Stimulated activated CD4-positive, alpha-beta T cell treated with anti-CD3 and anti-CD28 coated beads, Interleukin-12 subunit alpha, Interleukin-12 subunit beta, amount 100 ng/mL, for 4 hours (primary cell): ENCODE measurements around the gene MAP7D1.
A peak's percentile ranks its signal among the peaks of the same experiment; 100 is the strongest.
"Not testable (repeated sequence)": the region's sequence is repeated elsewhere in the genome, so short reads cannot be mapped to it uniquely, and the experiment has no call there.

Experiments used
- DNase-seq: peaks from one replicate; pipeline ENCODE4 v3.0.0-alpha.2; 2020

Gene MAP7D1

DNA sequence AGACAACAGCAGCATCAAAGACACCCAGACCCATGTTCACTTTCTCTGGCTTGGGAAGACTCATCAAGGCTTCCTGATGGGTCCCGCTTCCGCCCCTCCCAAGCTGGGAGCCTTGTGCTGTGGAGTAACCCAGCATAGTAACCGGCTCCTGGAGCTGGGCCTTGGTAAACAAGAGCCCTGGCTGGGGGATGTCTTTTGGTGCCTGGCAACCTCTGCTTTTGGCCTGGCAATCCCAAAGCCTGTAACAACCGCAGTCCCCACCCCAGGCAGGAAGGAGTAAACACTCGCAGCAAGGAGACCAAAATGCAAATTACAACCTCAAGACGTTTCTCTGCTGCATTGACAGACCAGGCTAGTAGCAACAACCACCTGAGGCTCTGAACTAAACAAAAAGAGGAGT, 51.4 kb downstream of the MAP7D1 start:
- DNase-seq: no peak

DNA sequence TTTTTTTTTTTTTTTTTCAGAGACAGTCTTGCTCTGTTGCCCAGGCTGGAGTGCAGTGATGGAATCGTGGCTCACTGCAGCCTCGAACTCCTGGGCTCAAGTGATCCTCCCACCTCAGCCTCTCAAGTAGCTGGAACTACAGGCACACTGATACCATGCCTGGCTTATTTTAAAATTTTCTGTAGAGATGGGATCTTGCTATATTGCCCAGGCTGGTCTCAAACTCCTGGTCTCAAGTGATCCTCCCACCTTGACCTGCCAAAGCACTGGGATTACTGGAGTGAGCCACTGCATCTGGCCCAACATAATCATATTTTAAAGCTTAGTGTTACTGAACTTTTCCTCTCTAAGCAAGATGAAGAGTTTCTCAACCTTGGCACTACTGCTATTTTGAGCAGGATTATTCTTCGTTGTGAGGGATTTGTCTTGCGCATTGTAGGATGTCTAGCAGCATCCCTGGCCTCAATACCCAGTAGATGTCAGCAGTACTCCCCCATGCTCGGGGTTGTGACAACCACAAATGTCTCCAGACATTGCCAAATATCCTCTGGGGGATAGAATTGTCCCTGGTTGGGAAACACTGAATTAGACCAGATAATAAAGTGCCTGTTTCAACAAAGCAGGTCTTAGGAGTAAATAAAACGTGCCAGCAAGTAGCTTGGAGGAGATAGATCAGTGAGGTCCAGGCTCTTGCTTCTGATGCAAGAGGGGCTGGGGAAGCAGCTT, 53.2 kb downstream of the MAP7D1 start:
- no peak for DNase-seq

DNA sequence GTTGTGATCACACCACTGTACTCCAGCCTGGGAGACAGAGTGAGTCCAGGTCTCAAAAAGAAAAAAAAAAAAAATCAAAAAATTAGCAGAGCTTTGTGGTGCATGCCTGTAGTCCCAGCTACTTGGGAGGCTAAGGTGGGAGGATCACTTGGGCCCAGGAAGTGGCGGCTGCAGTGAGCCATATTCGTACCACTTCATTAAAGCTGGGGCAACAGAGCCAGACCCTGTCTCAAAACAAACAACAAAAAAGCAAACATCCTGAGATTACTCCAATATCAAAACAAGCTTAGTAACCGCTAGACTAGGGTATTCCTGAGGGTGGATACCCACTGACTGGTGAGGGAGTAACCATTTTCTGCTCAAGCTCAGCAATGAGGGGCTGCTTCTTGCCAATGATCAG, 55.3 kb downstream of the MAP7D1 start:
- DNase-seq: no peak

DNA sequence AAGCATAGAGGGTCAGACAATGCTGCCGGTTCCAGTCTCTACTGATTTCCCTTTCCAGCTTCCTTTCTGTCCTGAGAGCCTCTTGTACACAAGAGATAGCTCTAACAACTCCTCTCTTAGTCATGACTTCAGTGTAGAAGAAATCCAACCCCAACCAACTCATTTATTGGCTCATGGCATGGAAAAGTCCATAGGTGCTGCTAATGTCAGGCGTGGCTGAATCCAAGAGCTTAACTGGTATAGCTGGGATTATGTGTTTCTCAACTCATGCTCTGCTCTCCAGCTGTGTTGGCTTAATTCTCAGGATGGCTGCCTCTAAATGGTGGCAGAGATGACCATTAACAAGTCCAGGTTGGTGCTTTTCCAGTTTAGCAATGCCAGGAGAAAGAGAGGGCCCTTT, 55.9 kb downstream of the MAP7D1 start:
- no peak for DNase-seq

DNA sequence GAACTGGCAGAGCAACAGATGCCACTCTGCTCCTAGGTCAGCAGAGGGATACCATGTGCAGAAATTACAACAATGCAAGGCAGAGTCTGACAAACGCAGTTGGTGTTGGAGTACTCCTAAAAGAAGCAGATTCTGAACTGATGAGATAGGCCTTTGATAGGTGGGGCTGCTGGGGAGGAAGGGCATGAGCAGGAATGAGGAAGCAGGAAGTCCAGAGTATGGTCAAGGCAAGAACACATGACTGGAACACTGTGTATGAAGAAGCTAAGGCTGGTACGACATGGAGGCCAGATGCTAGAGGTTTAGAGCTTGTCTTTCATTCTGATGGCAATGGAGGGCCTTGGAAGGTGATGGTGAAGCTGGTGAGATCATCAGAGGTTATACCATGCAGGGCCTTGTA, 56.8 kb downstream of the MAP7D1 start:
- no peak for DNase-seq

DNA sequence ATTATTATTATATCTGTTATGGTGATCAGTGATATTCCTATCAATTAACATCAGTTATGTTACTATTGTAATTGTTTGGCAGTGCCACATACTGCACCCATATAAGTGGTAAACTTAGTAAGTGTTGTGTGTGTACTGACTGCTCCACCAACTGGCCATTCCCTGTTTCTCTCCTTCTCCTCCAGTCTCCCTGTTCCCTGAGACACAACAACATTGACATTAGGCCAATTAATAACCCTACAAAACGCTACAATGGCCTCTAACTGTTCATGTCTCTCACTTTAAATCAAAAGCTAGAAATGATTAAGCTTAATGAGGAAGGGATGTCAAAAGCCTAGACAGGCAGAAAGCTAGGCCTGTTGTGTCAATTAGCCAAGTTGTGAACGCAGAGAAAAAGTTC, 61.7 kb downstream of the MAP7D1 start:
- DNase-seq: no peak

DNA sequence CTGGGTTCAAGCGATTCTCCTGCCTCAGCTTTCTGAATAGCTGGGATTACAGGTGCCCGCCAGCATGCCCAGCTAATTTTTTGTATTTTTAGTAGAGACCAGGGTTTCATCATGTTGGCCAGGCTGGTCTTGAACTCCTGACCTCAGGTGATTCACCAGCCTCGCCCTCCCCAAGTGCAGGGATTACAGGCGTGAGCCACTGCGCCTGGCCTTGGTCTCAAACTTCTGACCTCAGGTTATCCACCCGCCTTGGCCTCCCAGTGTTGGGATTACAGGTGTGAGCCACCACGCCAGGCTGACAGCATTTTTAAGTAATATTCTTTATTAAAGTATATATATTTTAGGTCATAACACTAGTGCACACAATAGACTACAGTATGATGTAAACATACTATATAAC, 65.9 kb downstream of the MAP7D1 start:
- DNase-seq: not testable (repeated sequence)

DNA sequence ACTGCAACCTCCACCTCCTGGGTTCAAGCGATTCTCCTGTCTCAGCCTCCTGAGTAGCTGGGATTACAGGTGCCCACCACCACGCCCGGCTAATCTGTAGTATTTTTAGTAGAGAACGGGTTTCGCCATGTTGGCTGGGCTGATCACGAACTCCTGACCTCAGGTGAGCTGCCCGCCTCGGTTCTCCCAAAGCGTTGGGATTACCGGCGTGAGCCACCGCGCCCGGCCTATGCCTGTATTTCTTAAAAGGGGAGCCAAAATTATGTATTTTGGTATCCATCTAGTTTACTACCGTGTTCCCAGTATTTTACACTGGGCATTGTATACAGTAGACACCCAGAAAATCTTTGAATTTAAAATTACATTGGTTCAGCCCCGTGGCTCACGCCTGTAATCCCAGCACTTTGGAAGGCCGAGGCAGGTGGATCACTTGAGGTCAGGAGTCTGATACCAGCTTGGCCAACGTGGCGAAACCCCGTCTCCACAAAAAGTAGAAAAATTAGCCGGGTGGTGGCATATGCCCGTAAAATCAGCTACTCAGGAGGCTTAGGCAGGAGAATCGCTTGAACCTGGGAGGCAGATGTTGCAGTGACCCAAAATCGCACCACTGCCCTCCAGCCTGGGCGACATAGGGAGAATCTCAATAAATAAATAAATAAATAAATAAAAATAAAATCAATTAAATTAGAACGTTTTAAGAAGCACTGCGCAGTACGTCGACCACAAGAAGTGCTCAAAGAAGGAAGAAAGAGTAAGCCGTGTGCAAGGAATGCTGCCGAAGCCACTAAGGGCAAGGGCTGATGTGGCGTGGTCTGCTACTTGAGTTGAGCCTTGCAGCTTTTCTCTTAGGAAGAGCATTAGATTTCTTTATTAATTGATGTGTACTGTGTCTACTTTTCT, 66.8 kb downstream of the MAP7D1 start:
- no peak for DNase-seq

DNA sequence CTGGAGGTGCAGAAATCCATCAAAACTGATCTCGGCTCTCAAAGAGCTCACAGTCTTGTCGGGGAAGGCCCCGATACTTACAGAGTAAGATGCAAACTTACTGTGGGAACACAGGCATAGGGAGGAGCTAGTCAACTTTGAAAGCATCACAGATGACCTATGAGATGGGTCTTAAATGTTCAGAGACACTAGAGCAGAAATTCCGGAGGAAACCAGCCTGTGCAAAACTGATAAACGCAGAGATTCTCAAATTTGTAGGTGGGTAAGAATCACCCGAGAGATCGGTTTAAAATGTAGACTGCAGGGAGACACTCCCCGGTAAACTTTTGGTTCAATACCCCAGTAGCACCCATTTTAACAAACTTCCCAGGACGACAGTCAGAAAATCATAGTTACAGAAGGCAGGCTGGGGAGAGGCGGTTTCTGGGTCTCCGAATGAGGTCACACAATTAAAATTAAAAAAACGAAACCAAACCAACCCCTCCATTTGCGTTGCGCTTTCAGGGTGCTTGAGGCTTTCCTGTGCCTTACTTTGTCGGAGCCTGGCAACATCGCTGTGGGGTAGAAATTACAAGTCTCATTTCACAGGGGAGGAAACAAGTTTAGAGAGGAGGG, 67.5 kb downstream of the MAP7D1 start:
- no peak for DNase-seq

DNA sequence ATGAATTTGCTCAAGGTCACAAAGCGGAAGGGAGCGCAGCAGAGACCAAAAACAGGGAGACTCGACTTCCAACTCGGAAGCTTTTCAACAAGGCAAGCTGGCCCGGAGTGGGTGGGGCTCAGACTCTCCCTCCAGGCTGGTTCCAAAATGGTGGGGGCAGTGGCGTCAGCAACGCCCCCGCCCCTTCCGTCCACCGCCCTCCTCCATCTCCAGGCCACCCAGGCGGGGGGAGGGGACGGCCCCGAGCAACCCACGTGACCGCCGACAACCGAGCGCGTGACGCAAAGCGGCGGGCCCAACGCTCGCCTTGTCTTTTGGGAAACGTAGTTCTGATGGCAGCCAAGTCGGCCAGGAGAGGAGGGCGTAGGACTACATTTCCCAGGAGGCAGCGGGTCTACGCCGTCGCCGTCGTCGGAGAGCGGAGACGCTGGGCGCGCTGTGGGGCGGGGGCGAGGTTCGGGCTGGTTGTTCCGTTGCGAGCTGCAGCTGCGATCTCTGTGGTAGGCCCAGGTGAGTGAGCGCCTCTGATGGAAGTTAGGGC, 68.1 kb downstream of the MAP7D1 start, which contains the start of gene THRAP3:
TSS of gene THRAP3 (plus strand) at position 448 of the 541 bp plus-strand sequence. CDS start 58,121 bp downstream, outside the sequence.
- DNase-seq: peak; percentile 98

DNA sequence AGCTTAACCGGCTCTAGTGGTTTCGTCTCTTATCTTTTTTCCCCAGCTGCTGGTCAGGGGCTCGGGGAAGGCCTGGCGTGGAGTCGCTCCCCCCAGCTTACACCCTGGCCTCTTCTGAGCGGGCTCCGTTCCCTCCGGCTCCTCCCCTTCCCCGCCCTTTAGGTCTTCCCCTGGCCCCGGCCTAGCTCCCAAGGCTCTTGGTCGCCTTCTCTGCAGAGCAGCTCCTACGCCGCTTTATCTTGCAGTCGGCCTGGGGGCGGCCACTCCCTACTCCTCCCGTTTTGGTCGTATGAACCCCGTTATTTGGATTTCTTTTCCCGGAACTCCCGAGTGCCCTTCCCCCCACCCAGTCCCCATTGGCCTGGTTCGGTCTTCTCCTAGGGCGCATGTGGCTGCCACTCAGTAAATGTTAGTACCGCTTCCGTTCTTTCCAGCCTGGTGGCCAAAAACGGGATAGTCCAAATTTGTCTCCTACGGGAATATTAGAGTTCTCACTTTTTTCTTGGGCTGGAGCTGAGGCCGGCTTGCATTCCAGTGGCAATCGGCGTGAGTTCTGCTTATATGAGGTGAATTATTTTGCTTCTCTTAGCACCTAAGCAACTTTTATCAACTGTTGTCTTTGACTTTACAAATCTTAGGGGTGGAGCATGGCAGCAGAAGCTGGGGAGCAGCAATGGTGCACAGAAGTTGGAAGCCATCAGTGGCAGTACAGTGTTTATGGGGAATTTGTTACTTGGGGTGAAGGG, 68.8 kb downstream of the MAP7D1 start:
- DNase-seq: peak; percentile 73

DNA sequence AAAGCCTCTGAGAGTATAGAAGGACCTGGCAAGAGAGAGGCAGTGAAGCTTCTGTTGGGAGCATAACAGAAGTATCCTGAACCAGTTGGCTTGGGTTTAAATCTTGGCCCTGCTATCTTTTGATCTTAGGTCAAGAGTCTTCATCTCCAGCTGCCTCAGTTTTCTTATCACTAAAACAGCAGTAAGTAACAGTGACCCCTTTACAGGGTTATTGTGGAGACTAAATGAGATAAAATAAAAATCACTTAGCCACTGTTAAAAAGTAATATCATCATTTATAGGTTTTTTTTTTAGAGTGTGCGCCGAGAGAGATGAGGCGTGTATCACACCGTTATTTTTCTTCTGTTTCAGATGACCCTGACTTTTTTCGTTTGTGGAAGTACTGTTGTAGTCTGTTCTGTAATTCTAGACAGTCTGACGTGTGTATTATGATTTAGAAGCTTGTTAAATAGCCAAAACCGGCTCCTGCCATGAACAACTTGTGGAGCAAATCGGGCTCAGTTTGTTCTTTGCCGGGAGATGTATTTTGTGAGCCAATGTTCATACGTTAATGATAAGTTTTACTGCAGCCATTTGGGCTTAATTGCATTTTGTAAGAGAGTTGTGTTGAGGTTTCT, 69.4 kb downstream of the MAP7D1 start:
- DNase-seq: no peak

DNA sequence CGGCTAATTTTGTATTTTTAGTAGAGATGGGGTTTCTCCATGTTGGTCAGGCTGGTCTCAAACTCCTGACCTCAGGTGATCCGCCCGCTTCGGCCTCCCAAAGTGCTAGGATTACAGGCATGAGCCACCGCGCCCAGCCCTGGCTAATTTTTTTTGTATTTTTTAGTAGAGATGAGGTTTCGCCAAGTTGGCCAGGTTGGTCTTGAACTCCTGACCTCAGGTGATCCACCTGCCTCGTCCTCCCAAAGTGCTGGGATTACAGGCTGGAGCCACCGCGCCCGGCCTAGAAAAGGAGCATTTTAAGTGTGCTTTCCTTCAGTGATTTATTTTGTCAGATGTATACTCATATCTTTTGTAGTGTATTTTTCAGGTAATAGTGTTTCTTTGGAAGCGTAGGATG, 74.3 kb downstream of the MAP7D1 start:
- not testable (repeated sequence) for DNase-seq
